SK-MEL-5 (cell line): ENCODE measurements around the gene BAIAP2. TPM values are rescaled to one million over a fixed set of nuclear protein-coding genes. Genes with fewer than 3 reads are reported as not detected.
"Not testable (repeated sequence)": the region's sequence is repeated elsewhere in the genome, so short reads cannot be mapped to it uniquely, and the experiment has no call there.

Experiments used
- DNase-seq: peaks from one replicate; pipeline ENCODE4 v3.0.0-alpha.2; 2016; ENCODE audit warnings: low read depth, low spot score
- in situ Hi-C: cut with HindIII; loops from 2 replicates; pipeline ENCODE4 v1.10.0; 2016; ENCODE audit warnings: low sequenced_read_pairs, high pct_unique_total_duplicates, low pct_unique_long_range_greater_than_20kb
- total RNA-seq: library from RNA; depleted of rRNA; stranded (reverse); fragments of >200 nt; shearing (Covaris generic); gene quantifications from 2 replicates; pipeline ENCODE4 v1.2.3, GENCODE V29; 2014

BAIAP2 gene
- total RNA-seq, 1 experiment from 2014 or later, result 26.7 TPM

DNA sequence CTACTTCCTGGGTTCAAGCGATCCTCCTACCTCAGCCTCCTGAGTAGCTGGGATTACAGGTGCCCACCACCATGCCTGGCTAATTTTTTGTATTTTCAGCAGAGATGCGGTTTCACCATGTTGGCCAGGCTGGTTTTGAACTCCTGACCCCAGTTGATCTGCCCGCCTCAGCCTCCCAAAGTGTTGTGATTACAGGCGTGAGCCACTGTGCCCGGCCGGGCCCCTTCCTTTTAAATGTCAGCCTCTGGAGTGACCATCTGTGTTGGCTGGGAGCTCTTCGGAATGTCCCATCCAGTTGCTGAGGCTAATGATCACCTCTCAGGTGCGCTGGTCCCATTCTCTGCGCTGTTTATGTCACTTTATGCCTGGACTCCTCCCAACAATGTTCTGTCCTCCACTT lies 4.6 kb upstream of the BAIAP2 start:
- DNase-seq, in situ Hi-C loops: not testable (repeated sequence)

GRCh38 chr17:81030741-81031565 lies 4.0 kb upstream of the BAIAP2 start:
- DNase-seq, result no peak
- in situ Hi-C loops, result no loop called here

- in situ Hi-C loops, result no loop called here
- no peak for DNase-seq
These were observed 3.1 kb upstream of the BAIAP2 start for GRCh38 chr17:81031566-81032550.

DNA sequence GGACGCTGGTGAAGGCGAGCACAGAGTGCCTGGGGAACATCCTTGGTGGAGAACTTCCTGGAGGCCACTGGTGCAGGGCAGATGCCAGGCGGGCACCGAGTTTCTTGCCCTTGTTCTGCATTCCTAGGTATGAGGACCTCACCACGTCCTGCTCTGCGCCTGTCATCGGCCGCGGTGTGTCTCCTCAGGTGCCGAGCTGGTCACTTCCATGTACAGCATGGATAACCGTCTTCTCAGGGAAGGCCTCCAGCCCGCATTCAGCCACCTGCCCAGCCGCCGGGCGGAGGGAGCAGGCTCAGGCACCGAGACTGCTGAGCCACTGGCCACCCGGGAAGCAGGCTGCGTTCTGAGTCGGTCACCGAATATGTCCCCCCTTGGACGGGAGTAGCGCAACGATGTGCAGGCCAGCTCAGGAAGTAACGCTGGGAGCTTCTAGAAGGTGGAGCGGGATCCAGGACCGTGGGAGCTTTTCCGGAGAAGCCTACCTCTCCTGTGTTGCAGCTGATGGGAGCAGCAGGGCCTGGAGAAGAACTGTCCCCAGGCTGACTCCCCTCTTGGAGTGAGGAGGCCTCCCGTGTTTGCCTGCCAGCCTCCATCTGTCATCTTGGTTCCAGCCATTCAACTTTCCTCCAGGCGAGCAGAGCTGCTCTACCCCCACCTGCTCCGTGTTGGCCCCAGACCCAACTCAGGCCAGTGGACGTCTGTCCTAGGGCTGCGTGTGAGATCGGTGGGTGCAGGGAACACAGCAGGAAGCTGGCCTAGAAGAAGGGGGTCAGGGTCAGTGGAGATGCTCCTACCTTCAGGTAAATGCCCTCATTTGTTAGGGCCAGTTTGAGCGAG lies 2.1 kb upstream of the BAIAP2 start:
- in situ Hi-C loops, result no loop called here
- no peak for DNase-seq

DNA sequence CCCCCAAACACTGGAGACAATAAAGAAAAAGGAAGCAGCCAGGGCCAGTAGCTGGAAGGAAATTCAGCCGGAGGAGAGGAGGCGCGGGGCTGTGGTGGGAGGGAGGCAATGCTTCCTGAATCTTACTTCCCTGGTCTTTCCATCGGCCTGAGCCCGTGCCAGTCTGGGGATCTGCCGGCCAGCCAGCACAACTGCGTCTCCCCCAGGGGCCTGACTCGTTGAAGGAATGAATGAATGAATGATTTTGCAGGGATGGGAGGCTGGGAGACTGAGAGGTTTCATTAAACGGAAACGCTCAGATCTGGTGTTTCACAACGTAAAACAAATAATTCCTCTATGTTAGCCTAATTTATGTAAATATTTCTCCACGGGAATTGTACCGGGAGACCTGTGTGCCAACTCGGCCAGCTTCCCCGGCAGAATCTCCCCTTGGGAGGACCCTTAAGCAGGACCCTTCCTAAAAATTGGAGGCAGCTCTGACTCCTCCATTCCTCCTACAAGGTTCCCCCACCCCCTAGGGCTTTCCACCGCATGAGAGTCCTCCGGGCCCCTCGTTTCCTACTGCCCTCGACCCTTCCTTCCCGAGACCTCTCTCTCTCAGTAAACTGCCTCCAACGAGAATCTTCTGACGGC lies 1.3 kb upstream of the BAIAP2 start:
- in situ Hi-C loops, result no loop called here
- DNase-seq, result no peak

DNA sequence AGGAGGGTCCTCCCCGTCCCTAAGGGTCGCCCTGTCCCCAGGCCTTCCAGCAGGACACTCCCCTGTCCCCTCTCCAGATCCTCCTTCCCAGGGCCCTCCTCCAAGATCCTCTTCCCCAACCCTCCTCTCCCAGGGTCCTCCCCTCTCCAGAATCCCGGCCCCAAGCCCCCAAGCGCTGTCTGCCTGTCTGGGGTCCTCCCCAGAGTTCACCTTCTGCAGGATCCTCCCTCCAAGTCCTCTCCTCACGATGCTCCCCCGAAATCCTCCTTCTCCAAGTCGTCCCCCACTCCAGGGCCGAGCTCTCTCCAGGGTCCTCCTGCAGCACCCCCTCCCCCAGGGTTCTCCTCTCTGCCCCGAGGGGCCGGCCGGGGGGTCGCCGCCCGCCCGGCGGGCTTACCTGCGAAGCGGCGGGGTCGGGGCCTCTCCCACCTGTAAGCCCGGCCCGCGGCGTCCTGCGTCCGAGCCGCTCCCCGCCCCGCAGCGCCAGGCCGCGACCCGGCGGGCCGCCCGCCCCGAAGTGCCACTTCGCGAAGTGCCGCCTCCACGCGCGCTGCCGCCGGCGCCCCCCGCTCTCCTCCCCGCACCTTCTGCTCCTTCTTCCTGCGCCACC lies 678 bp upstream of the BAIAP2 start:
- in situ Hi-C loops, result no loop called here
- DNase-seq, result no peak

DNA sequence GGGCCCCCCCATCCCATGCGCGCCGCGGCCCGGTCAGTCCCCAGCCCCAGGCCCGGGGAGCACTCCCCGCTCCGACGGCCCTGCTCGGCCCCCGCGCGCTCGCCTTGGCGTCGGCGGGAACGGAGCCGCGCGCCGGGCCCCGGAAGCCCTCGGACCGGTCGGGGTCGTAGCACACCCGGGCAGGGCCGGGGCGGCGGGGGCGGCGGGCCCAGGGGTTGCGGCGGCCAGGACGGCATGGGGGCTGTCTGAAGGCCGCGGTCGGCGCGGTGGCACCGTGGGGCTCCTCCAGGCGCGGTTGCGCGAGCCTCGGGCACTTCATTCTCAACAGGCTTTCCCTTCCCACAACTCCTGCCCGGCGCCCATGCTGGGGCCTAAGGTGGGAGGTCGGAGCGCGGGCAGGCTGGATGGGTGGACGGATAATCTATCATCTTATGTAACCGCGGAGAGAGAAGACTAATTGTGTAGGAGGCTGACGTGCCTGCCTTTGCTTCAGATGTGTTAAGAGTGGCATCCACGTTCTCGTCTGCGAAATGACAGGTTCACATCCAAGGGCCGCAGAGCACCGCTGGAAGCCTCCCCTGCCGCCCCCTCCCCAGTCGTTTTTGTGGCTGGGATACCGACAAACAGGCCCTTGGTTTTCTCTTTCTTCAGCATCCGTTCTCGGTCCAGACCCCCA lies 708 bp downstream of the BAIAP2 start:
- no peak for DNase-seq
- in situ Hi-C loops, result no loop called here

- in situ Hi-C loops, result no loop called here
- DNase-seq, result no peak
These were observed 1.4 kb downstream of the BAIAP2 start for GRCh38 chr17:81036197-81036941.

GRCh38 chr17:81037026-81037797 lies 2.3 kb downstream of the BAIAP2 start:
- in situ Hi-C loops, result no loop called here

GRCh38 chr17:81037798-81038733 lies 3.1 kb downstream of the BAIAP2 start:
- in situ Hi-C loops, result no loop called here
- DNase-seq, result no peak

More at GRCh38 chr17:81037026-81037797, 2.3 kb downstream of the BAIAP2 start:
- no peak for DNase-seq

- in situ Hi-C loops, result no loop called here
- DNase-seq, result no peak
These were observed 4.1 kb downstream of the BAIAP2 start for GRCh38 chr17:81039096-81039495.

- DNase-seq, result no peak
- in situ Hi-C loops, result no loop called here
These were observed 5.2 kb downstream of the BAIAP2 start for GRCh38 chr17:81039854-81040758.

DNA sequence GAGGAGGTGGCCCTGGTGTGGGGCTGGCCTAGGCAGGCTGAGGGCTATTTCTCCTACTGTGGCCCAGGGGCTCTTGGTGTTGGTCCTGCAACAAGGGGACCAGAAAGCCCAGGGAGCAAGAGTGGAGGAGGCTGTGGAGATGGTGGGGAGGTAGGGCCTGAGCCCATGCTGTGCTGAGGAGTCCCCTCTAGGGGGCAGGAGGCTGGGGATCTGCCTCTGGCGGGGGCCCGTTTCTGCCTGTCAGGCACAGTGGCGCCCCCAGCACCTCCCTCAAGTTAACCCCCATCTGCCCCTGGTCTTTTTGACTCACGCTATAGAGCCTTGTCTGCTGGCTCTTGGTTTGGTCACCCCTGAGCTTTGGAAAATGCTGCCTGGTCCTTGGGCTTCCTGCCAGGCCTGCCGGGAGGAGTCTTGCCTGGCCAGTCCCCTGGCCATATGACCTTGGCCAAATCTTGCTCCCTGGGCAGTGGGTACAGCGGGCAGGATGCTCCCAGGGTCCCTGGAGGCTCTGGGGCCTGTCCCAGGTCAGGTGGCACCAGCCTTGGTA lies 5.9 kb downstream of the BAIAP2 start:
- peak; percentile 66 for DNase-seq
- in situ Hi-C loops, result no loop called here
